ENCODE results near the gene COL21A1.

- TF ChIP-seq, protein P1, sequence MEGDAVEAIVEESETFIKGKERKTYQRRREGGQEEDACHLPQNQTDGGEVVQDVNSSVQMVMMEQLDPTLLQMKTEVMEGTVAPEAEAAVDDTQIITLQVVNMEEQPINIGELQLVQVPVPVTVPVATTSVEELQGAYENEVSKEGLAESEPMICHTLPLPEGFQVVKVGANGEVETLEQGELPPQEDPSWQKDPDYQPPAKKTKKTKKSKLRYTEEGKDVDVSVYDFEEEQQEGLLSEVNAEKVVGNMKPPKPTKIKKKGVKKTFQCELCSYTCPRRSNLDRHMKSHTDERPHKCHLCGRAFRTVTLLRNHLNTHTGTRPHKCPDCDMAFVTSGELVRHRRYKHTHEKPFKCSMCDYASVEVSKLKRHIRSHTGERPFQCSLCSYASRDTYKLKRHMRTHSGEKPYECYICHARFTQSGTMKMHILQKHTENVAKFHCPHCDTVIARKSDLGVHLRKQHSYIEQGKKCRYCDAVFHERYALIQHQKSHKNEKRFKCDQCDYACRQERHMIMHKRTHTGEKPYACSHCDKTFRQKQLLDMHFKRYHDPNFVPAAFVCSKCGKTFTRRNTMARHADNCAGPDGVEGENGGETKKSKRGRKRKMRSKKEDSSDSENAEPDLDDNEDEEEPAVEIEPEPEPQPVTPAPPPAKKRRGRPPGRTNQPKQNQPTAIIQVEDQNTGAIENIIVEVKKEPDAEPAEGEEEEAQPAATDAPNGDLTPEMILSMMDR (IDR thresholded peaks at IDR 0.05; ENCODE audit: low read depth, low read length, poor library complexity, severe bottlenecking): no peak
- no peak for TF ChIP-seq EZH2phosphoT487 (IDR thresholded peaks at IDR 0.05; ENCODE audit: borderline replicate concordance, low read length)
Observed at GRCh38 chr6:56046576-56046975, 200.8 kb downstream of the COL21A1 start.
